Endothelial cell (in vitro differentiated cells): ENCODE results near the gene MAGOH. TPM values are rescaled to one million over a fixed set of nuclear protein-coding genes. Genes with fewer than 3 reads are reported as not detected.

Source experiments
- DNase-seq: peaks from one replicate; pipeline ENCODE4 v3.0.0; 2021; ENCODE audit warnings: low spot score
- H3K27ac Mint-ChIP-seq: one replicate; pipeline ENCODE4 v1.8.0; 2021; ENCODE audit warnings: mixed read lengths, inconsistent platforms; ENCODE audit not compliant: unreplicated experiment
- H3K27me3 Mint-ChIP-seq: one replicate; pipeline ENCODE4 v1.8.0; 2021; ENCODE audit warnings: mild to moderate bottlenecking, moderate library complexity, mixed read lengths, inconsistent platforms; ENCODE audit not compliant: unreplicated experiment
- H3K36me3 Mint-ChIP-seq: one replicate; pipeline ENCODE4 v1.8.0; 2021; ENCODE audit warnings: mild to moderate bottlenecking, low read depth, mixed read lengths, inconsistent platforms; ENCODE audit not compliant: unreplicated experiment
- H3K4me1 Mint-ChIP-seq: one replicate; pipeline ENCODE4 v1.8.0; 2021; ENCODE audit warnings: mild to moderate bottlenecking, mixed read lengths, inconsistent platforms; ENCODE audit not compliant: unreplicated experiment
- H3K4me3 Mint-ChIP-seq: one replicate; pipeline ENCODE4 v1.8.0; 2021; ENCODE audit warnings: mild to moderate bottlenecking, mixed read lengths, inconsistent platforms; ENCODE audit not compliant: unreplicated experiment
- H3K9me3 Mint-ChIP-seq: one replicate; pipeline ENCODE4 v1.8.0; 2021; ENCODE audit warnings: mixed read lengths, inconsistent platforms; ENCODE audit not compliant: unreplicated experiment
- CTCF ChIP-seq: fragments of 200-600 bp; sonication (generic); IDR thresholded peaks from one replicate; pipeline ENCODE4 v1.5.0; 2021; ENCODE audit warnings: antibody characterized with exemption; ENCODE audit not compliant: unreplicated experiment
- total RNA-seq: library from RNA; stranded (reverse); fragmentation: NEBNext Ultra II Directional; extraction: Animal tissue kit (Norgen Biotek cat#: 25700); gene quantifications from one replicate; pipeline ENCODE4 v1.2.1, GENCODE V29; 2021; ENCODE audit not compliant: unreplicated experiment

Gene MAGOH
- total RNA-seq, 1 donor from 2014 or later = 57.3 TPM

- no peak for DNase-seq
- Mint-ChIP-seq H3K4me1 (peaks cover 8% of the 10 kb centered on the region), H3K9me3 (no peaks in the 10 kb centered on the region), H3K36me3 (peaks cover 15% of the 10 kb centered on the region), H3K27me3 (peaks cover 6% of the 10 kb centered on the region), H3K27ac (no peak overlapping the region), H3K4me3 (no peak overlapping the region)
- TF ChIP-seq CTCF = no peak
Measured at GRCh38 chr1:53264048-53264447, 25.7 kb upstream of the MAGOH start.

DNA sequence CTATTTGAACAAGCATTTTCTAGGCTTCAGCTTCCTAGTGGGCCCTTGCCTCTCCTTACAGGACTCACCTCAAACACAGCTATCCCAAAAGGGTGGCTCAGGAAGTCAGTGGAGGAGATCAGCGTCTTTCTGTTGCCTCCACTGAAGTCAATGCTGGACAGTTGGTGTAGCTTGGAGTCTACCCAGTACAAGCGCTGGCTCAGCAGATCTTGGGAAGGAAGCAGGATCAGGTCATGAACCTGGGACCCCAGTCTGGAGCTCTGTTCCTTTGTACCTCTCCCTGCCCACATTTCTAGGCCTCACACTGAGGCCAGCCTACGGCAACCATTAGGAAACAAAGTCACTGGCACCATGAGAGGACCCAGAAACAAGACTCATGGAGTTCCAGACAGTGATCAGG lies 23.7 kb upstream of the MAGOH start:
- Mint-ChIP-seq H3K27me3 (peaks cover 6% of the 10 kb centered on the region), H3K4me1 (peaks cover 8% of the 10 kb centered on the region), H3K4me3 (no peak overlapping the region), H3K36me3 (peaks cover 15% of the 10 kb centered on the region), H3K27ac (no peak overlapping the region), H3K9me3 (no peaks in the 10 kb centered on the region)
- no peak for DNase-seq
- TF ChIP-seq CTCF = no peak

GRCh38 chr1:53260631-53261247 lies 22.4 kb upstream of the MAGOH start:
- peaks cover 8% of the 10 kb centered on the region for H3K4me1 Mint-ChIP-seq
- DNase-seq = no peak
- no peak for TF ChIP-seq CTCF
- peak overlapping the region; percentile 27 for H3K27ac Mint-ChIP-seq
- peaks cover 15% of the 10 kb centered on the region for H3K36me3 Mint-ChIP-seq
- H3K27me3 Mint-ChIP-seq = peaks cover 8% of the 10 kb centered on the region
- H3K9me3 Mint-ChIP-seq = no peaks in the 10 kb centered on the region
- H3K4me3 Mint-ChIP-seq = no peak overlapping the region

GRCh38 chr1:53259932-53260331 lies 21.6 kb upstream of the MAGOH start:
- H3K27me3 Mint-ChIP-seq = peaks cover 8% of the 10 kb centered on the region
- H3K36me3 Mint-ChIP-seq = peaks cover 8% of the 10 kb centered on the region
- no peak for DNase-seq
- H3K27ac Mint-ChIP-seq = no peak overlapping the region
- H3K4me1 Mint-ChIP-seq = peaks cover 8% of the 10 kb centered on the region
- H3K4me3 Mint-ChIP-seq = no peak overlapping the region
- no peak for TF ChIP-seq CTCF
- H3K9me3 Mint-ChIP-seq = no peaks in the 10 kb centered on the region

DNA sequence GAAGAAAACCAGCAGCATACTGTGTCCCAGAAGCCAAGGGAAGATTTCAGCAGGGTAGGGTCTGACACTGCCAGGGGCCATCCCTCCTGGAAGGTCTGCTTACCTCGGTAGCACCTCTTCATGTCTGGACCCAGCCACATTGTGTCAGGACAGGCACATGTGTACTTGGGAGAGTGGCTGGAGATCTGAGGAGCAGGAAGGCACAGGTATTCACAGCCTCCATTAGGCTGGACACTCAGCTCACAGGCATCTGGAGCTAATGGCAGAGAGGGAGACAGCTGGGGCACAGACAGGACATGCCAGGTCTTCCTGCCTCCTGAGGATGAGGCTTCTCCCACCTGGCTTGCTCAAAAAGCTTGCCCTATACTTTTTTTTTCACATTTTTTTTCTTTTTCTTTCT lies 19.9 kb upstream of the MAGOH start:
- peaks cover 1% of the 10 kb centered on the region for H3K27me3 Mint-ChIP-seq
- H3K36me3 Mint-ChIP-seq = peaks cover 5% of the 10 kb centered on the region
- no peak overlapping the region for H3K4me3 Mint-ChIP-seq
- H3K4me1 Mint-ChIP-seq = peaks cover 8% of the 10 kb centered on the region
- no peak overlapping the region for H3K27ac Mint-ChIP-seq
- no peaks in the 10 kb centered on the region for H3K9me3 Mint-ChIP-seq
- TF ChIP-seq CTCF = no peak
- no peak for DNase-seq
